ENCODE results near the gene TMEM41B.

DNA sequence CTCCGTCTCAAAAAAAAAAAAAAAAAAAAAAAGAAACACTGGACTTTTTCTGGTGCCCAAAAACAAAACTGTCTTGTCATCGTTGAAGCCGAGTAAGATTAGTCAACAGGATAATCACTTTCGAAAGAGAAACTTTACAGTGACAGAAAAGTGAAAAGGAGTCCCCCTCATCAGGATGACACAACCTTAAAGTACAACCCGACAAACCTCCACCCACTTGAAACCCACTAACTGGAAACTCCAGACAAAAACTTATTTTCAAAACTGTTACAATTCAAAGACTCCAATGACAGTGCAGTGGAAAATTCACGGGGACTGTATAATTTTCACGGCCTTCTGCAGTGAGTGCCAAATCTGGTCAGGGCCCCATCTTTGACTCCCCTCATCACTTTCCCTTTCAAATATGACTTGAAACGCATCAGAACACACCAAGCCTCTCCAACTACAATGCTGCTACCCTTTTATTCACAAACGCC, 50.5 kb downstream of the TMEM41B start:
- TF ChIP-seq CTCF (conservative IDR thresholded peaks at IDR 0.05; ENCODE audit: low read depth, low read length): no peak
- TF ChIP-seq EZH2 (IDR thresholded peaks at IDR 0.05; ENCODE audit: borderline replicate concordance, low read depth, low read length, poor library complexity, severe bottlenecking): no peak
